ENCODE data around the gene FRG1. TPM values are rescaled to one million over a fixed set of nuclear protein-coding genes. Genes with fewer than 3 reads are reported as not detected.
"Not testable (repeated sequence)": the region's sequence is repeated elsewhere in the genome, so short reads cannot be mapped to it uniquely, and the experiment has no call there.

Gene FRG1
- total RNA-seq, 1 donor, result 22.9 TPM

DNA sequence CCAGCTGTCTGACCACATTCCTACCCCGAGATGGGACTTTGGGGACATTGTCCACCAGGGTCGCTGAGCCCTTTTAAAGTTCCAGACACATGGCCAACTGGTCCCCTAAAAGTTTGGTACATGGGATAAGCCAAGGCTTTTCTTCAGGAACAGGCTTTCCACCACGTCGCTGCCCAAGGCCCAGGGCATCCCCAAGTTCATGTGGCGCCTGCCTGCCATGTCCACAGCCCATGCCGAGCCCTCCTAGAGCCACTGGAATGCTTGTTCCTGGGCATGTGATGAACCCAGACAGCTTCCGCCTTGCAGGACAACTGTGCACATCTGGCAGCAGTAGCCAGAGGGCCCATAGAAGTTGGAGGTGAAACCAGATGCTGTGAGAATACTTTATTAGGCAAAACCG is 41.3 kb downstream of the FRG1 start:
- H3K4me3 ChIP-seq (ENCODE audit: low read depth, low read length), result no peak overlapping the region
- TF ChIP-seq CTCF (IDR thresholded peaks at IDR 0.05; ENCODE audit: insufficient read depth, low read depth, low read length), result no peak
- DNase-seq (ENCODE audit: low read depth), result no peak

DNA sequence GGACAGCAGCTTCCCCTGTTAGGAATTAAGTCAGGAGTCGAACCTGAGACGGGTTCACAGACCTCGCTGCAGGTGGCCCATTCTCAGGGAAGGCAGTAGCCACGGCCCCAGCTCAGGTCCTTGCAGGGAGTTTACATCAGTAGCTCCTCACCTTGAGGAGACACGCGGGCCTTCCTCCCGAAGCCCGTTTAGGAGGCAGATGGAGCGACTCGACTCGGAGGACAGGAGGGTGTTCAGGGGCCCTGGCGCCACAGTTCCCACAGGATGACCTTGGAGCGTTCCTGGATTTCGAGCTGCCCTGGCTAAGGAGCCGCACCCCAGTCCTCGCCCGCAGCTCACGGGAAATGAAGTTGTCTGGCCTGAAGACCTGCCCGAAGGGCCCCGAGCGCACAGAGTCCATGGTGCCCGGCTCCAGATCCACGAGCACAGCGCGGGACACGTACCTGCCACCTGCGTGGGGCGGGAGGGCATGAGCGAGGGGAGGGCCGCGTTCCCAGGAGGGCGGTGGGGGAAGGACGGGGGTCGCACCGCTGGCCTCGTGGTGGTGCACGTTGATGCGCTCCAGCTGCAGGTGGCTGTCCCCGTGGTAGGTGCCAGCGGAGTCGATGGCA is 43.3 kb downstream of the FRG1 start:
- not testable (repeated sequence) for DNase-seq (ENCODE audit: low read depth); H3K4me3 ChIP-seq (ENCODE audit: low read depth, low read length)

- not testable (repeated sequence) for H3K4me3 ChIP-seq (ENCODE audit: low read depth, low read length); DNase-seq (ENCODE audit: low read depth)
Measured at GRCh38 chr4:189984661-189985060, 44.0 kb downstream of the FRG1 start.

- not testable (repeated sequence) for H3K4me3 ChIP-seq (ENCODE audit: low read depth, low read length); DNase-seq (ENCODE audit: low read depth)
Measured at GRCh38 chr4:189985651-189986243, 45.1 kb downstream of the FRG1 start.

- no peak for TF ChIP-seq CTCF (IDR thresholded peaks at IDR 0.05; ENCODE audit: insufficient read depth, low read depth, low read length)
- no peak overlapping the region for H3K4me3 ChIP-seq (ENCODE audit: low read depth, low read length)
- no peak for DNase-seq (ENCODE audit: low read depth)
Measured at GRCh38 chr4:189988877-189989431, 48.3 kb downstream of the FRG1 start.

- H3K4me3 ChIP-seq (ENCODE audit: low read depth, low read length); DNase-seq (ENCODE audit: low read depth): not testable (repeated sequence)
Measured at GRCh38 chr4:189989941-189990340, 49.3 kb downstream of the FRG1 start.

Small RNAs within 50 kb of the gene (small RNA-seq; reads per million reads assigned to genes)
- not detected for gene MLLT10P2

Other genes with a start within 250 kb of the FRG1 start
- not detected in 2 replicates for gene FRG2, start 86.4 kb downstream of the FRG1 start, total RNA-seq
- gene DBET, start 123.6 kb downstream of the FRG1 start, total RNA-seq, result not detected in 2 replicates
- not detected in 2 replicates for gene DUX4, start 232.9 kb downstream of the FRG1 start, total RNA-seq